GM18873 (cell line): ENCODE measurements around the gene TEX19.

Experiments used
- ATAC-seq: cut with Tn5 transposase; IDR thresholded peaks from one replicate; pipeline ENCODE4 v1.9.1; 2021; ENCODE audit warnings: mild to moderate bottlenecking, moderate library complexity, moderate number of reproducible peaks; ENCODE audit not compliant: unreplicated experiment, low FRiP score

Gene TEX19, protein sequence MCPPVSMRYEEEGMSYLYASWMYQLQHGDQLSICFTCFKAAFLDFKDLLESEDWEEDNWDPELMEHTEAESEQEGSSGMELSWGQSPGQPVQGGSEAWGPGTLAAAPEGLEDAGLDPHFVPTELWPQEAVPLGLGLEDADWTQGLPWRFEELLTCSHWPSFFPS

DNA sequence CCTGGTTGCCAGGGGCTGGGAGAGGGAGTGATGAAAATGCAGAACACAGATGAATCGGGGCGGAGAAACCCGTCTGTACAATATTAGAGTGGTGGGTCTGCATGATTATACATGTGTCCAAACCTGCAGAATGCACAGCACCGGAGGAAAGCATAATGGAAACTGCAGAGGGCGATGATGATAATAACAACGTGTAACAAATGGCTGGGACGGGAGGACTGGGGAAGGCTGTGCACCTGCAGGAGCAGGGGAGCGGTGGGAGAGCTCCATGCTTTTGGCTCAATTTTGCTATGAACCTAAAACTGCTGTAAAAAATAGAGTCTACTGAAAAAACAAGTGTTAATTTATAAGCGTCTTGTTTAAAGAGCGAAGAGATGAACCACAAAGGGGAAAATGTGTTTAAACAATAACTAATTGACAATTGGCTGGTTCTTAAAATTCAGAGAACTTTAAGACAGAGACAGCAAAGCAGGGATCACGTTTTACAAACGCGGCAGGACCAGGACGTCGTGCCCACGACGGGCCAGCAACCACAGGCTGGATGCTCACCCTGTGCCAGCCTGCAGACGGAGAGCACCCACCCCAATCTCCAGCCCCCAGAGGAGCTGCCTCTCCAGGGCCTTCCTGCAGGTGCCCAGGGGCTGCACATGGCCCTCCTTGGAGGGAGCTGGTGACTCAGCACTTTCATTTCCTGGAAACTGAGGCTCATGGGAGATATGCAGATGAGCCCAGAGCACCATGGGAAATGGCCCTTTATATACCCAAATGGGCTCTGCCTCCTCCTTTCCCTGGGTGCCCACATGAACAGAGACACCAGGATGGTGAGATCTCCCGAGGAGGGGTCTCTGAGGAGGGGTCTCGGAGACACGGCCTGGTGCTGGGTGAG lies at the start of gene TEX19:
Gene TEX19, plus strand, starts transcription at position 783 of the 886 bp plus-strand sequence. CDS start 2,904 bp downstream, outside the sequence.
- no peak for ATAC-seq

DNA sequence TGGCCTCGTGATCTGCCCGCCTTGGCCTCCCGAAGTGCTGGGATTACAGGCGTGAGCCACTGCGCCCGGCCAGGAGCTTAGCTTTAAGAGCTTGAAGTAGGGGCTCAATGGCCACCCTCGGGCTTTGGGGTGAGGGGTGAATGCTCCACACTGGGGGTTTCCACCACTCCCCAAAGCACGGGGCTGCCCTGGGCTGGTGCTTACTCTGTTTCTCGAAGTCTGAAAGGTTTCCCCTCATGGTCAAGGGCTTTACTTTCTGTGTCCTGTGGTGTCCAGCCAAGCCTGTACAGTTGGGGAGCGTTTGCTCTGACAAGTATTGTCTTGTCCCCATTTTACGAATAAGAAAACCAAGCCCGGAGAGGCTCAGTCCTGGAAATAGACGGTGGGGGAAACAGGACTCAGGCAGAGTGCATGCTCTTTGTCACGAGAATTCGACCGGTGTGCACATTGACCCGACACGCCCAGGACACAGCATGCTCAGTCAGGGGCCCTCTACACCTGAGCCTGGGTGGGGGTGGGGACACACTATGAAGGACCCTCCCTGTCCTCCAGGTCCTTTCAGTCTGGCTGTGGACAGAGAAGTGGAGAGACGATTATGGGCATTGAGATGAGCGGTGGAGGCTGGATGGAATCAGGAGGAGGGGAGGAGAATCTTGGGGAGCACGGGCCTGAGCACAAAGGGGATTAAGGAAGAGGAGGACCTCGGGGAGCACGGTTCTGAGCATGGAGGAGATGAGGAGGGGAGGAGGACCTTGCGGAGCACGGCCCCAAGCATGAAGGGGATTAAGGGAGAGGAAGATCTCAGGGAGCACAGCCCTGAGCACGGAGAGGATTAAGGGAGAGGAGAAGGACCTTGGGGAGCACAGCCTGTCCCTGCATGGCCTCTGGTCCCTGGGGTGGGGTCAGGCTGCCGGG lies 49.1 kb upstream of the TEX19 start:
- ATAC-seq = no peak

GRCh38 chr17:82310877-82311276 lies 48.2 kb upstream of the TEX19 start:
- no peak for ATAC-seq

GRCh38 chr17:82311971-82312370 lies 47.1 kb upstream of the TEX19 start:
- no peak for ATAC-seq

DNA sequence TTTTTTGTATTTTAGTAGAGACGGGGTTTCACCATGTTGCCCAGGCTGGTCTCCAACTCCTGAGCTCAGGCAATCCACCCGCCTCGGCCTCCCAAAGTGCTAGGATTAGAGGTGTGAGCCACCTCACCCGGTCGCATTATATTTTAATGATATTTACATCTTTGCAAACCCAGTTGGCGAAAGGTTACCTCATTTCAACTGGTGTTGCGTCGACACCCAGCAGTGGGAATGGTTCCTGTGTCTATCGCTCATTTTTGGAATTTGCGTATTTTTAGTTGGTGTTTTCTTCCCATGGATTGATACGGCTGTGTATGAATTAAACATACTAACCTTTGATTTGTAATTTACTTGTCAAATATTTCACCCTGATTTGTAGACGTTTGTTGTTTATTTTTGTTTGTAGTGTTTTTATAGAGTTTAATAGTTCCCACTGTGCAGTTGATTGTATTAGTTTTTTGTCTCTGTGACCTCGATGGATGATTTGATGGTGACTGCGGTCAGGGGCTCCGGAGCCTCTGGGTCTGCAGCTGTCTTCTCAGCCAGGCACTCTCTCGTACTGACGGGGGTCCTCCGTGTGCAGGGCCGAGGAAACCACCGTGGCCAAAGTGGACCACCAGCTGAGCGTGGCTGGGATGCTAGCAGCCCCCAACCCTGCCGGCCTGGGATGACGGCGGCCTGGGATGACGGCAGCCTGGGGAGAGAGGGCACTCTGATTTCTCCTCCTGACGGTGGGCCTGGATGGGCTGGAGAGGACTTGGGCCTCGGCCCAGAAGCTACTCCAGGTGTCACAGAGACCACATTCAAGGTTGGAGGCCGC lies 45.6 kb upstream of the TEX19 start:
- ATAC-seq = no peak

GRCh38 chr17:82314012-82314726 lies 44.9 kb upstream of the TEX19 start:
- no peak for ATAC-seq

GRCh38 chr17:82314727-82315605 lies 44.1 kb upstream of the TEX19 start:
- ATAC-seq = no peak

- no peak for ATAC-seq
Measured at GRCh38 chr17:82315703-82316358, 43.2 kb upstream of the TEX19 start.

DNA sequence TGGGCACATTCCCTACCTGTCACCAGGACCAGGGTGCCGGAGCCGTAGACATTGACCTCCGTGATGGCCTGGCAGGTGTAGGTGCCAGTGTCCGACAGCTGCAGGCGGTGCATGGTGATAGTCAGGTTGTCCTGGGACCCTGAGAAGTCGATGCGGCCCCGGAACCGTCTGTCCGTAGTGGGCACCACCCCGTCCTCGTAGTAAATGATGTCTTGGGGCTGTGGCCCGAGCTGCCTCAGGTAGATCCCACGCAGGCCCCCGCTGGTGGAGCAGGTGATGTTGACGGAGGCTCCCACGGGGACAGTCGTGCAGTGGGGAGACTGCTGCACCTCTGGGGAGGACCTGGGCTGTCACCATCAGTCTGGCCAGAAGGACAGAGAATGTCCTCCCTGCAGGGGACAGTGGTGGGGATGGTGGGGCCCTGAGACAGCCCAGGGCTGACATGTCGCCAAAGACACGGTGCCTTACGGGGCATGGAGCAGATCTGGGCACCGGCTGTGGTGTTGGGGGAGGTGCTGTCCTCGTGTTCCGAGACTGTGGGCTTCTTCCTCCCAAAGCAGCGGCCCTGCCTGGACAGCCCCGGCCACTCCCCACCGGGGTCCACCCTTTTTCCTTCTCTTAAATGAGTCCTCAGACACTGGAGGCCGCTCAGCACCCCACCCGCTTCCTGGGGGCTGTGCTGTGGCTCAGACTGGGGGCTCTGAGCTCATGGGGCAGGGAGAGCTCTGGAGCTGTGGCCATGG lies 42.2 kb upstream of the TEX19 start:
- ATAC-seq = no peak

- ATAC-seq = no peak
Measured at GRCh38 chr17:82317394-82318168, 41.5 kb upstream of the TEX19 start, which contains the start of gene CD7. Gene CD7, minus strand, starts transcription at chr17:82317608. Its CDS starts 113 bp downstream, at chr17:82317495.

DNA sequence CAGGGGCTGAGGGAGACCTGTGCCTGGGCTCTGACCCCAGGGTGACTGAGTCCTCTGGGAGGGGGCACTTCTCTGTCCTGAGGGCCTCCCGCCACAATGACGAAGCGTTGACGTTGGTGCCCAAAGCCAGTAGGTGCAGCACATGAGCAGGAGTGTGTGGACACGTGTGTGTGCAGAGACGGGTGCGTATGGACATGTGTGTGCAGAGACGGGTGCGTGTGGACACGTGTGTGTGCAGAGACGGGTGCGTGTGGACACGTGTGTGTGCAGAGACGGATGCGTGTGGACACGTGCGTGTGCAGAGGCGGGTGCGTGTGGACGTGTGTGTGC lies 40.9 kb upstream of the TEX19 start:
- ATAC-seq = no peak

DNA sequence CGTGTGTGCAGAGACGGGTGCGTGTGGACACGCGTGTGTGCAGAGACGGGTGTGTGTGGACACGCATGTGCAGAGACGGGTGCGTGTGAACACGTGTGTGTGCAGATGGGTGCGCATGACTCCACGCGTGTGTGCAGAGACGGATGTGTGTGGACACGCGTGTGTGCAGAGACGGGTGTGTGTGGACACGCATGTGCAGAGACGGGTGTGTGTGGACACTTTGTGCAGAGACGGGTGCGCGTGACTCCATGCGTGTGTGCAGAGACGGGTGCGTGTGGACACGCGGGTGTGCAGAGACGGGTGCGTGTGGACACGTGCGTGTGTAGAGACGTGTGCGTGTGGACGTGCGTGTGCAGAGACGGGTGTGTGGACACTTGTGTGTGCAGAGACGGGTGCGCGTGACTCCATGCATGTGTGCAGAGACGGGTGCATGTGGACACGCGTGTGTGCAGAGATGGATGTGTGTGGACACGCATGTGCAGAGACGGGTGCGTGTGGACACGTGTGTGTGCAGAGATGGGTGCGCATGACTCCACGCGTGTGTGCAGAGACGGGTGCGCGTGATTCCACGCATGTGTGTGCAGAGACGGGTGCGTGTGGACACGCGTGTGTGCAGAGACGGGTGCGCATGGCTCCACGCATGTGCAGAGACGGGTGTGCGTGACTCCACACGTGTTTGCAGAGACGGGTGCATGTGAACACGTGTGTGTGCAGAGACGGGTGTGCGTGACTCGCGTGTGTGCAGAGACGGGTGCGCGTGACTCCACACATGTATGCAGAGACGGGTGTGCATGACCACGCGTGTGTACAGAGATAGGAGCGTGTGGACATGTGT lies 40.1 kb upstream of the TEX19 start:
- ATAC-seq = no peak

- no peak for ATAC-seq
Measured at GRCh38 chr17:82319619-82320062, 39.4 kb upstream of the TEX19 start.

- no peak for ATAC-seq
Measured at GRCh38 chr17:82320140-82320840, 38.8 kb upstream of the TEX19 start.
